Panc1 (cell line): ENCODE measurements around the gene COL4A4. TPM values are rescaled to one million over a fixed set of nuclear protein-coding genes. Genes with fewer than 3 reads are reported as not detected.

Source experiments
- ATAC-seq: fragments of 200-7000 bp; cut with Tn5 transposase; 2 replicates; pipeline ENCODE4 v1.9.1; 2020; ENCODE audit warnings: mild to moderate bottlenecking, moderate library complexity
- BruUV-seq: library from RNA; stranded (reverse); fragments of 400-500 nt; replicated peaks from 2 replicates; lab custom pipeline; 2021; lab: Mats Ljungman, UMichigan
- CTCF ChIA-PET: fragments of 300-600 bp; sonication (Branson Sonifier 250); formaldehyde crosslinking; loops from one replicate; lab custom pipeline; 2022; ENCODE audit warnings: antibody characterized with exemption; lab: Charles Lee
- POLR2A ChIA-PET: fragments of 300-600 bp; sonication (Branson Sonifier 250); formaldehyde crosslinking; loops from one replicate; lab custom pipeline; 2022; ENCODE audit warnings: antibody characterized with exemption; lab: Charles Lee
- DNase-seq: peaks from one replicate; pipeline ENCODE4 v3.0.0-alpha.2; 2010; ENCODE audit warnings: low read depth, low spot score
- H3K27ac ChIP-seq: 2 replicates; pipeline ENCODE4 v1.5.1; 2011; ENCODE audit warnings: mild to moderate bottlenecking, low read length, inconsistent platforms
- H3K27me3 ChIP-seq: fragments of 200-500 bp; sonication (Bioruptor generic); 2 replicates; pipeline ENCODE4 v1.6.0; 2014; ENCODE audit warnings: low read length, inconsistent platforms; ENCODE audit not compliant: control insufficient read depth, insufficient read depth
- H3K36me3 ChIP-seq: fragments of 200-500 bp; sonication (Bioruptor generic); 2 replicates; pipeline ENCODE4 v1.5.1; 2014; ENCODE audit warnings: inconsistent platforms, mild to moderate bottlenecking, low read length, moderate library complexity; ENCODE audit not compliant: control insufficient read depth, insufficient read depth
- H3K4me1 ChIP-seq: 2 replicates; pipeline ENCODE4 v1.5.1; 2011; ENCODE audit warnings: inconsistent platforms, mild to moderate bottlenecking, low read length, moderate library complexity; ENCODE audit not compliant: control insufficient read depth, insufficient read depth
- H3K4me3 ChIP-seq, 2 experiments: 2 replicates each; pipeline ENCODE4 v1.5.1; 2011 to 2012; ENCODE audit warnings: low read depth in 2 of 2, low read length in 2 of 2, mild to moderate bottlenecking in 2 of 2, inconsistent platforms in 1 of 2, moderate library complexity in 1 of 2
- H3K9me3 ChIP-seq: fragments of 200-500 bp; sonication (Bioruptor generic); 2 replicates; pipeline ENCODE4 v1.5.1; 2014; ENCODE audit warnings: low read depth, mild to moderate bottlenecking, inconsistent platforms, low read length, moderate library complexity; ENCODE audit not compliant: control insufficient read depth, insufficient read depth
- CTCF ChIP-seq: fragments of 450-650 bp; IDR thresholded peaks from 2 replicates; pipeline ENCODE4 v1.5.1; 2017; ENCODE audit warnings: mild to moderate bottlenecking
- POLR2AphosphoS5 ChIP-seq: IDR thresholded peaks from 2 replicates; pipeline ENCODE4 v1.6.1; 2012; ENCODE audit warnings: mild to moderate bottlenecking, low read depth, low read length, moderate library complexity
- REST ChIP-seq, 2 experiments: IDR thresholded peaks; 2 replicates each; pipeline ENCODE4 v1.6.1; 2011 to 2012; ENCODE audit warnings: low read depth in 2 of 2, control low read depth in 1 of 2, low read length in 1 of 2, mild to moderate bottlenecking in 1 of 2, moderate library complexity in 1 of 2; ENCODE audit not compliant: insufficient read depth in 1 of 2
- SIN3A ChIP-seq: IDR thresholded peaks from 2 replicates; pipeline ENCODE4 v1.6.1; 2012; ENCODE audit warnings: low read depth, mild to moderate bottlenecking, low read length, moderate library complexity, borderline replicate concordance; ENCODE audit not compliant: insufficient read depth
- TCF7L2 ChIP-seq: IDR thresholded peaks from 2 replicates; pipeline ENCODE4 v1.6.1; 2011; ENCODE audit warnings: mild to moderate bottlenecking, low read depth, low read length, inconsistent platforms
- in situ Hi-C: cut with HindIII; loops from 2 replicates; pipeline ENCODE4 v1.10.0; 2016; ENCODE audit warnings: low sequenced_read_pairs, low pct_unique_long_range_greater_than_20kb
- intact Hi-C: fragments of 100-400 bp; cut with micrococcal nuclease; formaldehyde crosslinking; loops from one replicate; pipeline ENCODE4 v1.10.0; 2022; ENCODE audit not compliant: unreplicated experiment
- total RNA-seq: library from RNA; stranded (reverse); gene quantifications from one replicate; pipeline ENCODE4 v1.2.1, GENCODE V29; 2021; ENCODE audit not compliant: unreplicated experiment

The COL4A4 gene
- total RNA-seq, 1 experiment from 2014 or later: 0.13 TPM

- in situ Hi-C loops: no loop called here
- ChIA-PET POLR2A (no interaction called here), CTCF (no interaction called here)
- Histone ChIP-seq H3K27ac (no peak overlapping the region), H3K4me3 (no peak overlapping the region), H3K36me3 (no peaks in the 10 kb centered on the region), H3K9me3 (no peaks in the 10 kb centered on the region), H3K27me3 (no peaks in the 10 kb centered on the region), H3K4me1 (no peaks in the 10 kb centered on the region)
- DNase-seq: no peak
- intact Hi-C loops: no loop called here
- no peak for ATAC-seq
- TF ChIP-seq TCF7L2 (no peak), REST (IDR thresholded peaks at IDR 0.05; ENCODE audit: insufficient read depth in 1 of 2, low read depth in 2 of 2, low read length in 1 of 2) (no peak), POLR2AphosphoS5 (no peak), SIN3A (no peak), CTCF (no peak)
- BruUV-seq: no TSS peak
Measured at GRCh38 chr2:227201771-227202170, 37.8 kb upstream of the COL4A4 start.

- Histone ChIP-seq H3K36me3 (no peaks in the 10 kb centered on the region), H3K9me3 (no peaks in the 10 kb centered on the region), H3K4me3 (no peak overlapping the region), H3K27me3 (no peaks in the 10 kb centered on the region), H3K27ac (no peak overlapping the region), H3K4me1 (no peaks in the 10 kb centered on the region)
- no TSS peak for BruUV-seq
- in situ Hi-C loops: no loop called here
- POLR2A ChIA-PET: no interaction called here
- TF ChIP-seq REST (IDR thresholded peaks at IDR 0.05; ENCODE audit: insufficient read depth in 1 of 2, low read depth in 2 of 2, low read length in 1 of 2): no peak
- no peak for TF ChIP-seq CTCF
- no peak for TF ChIP-seq SIN3A
- no peak for TF ChIP-seq TCF7L2
- TF ChIP-seq POLR2AphosphoS5: no peak
- DNase-seq (no peak), ATAC-seq (no peak)
- intact Hi-C loops: no loop called here
- CTCF ChIA-PET: no interaction called here
Measured at GRCh38 chr2:227198866-227199265, 34.9 kb upstream of the COL4A4 start.
